SK-N-SH (cell line): Measurements from ENCODE around the gene TMEM117.
A peak's percentile ranks its signal among the peaks of the same experiment; 100 is the strongest.

Experiments
- CTCF ChIP-seq: fragments of 200-600 bp; sonication (generic); IDR thresholded peaks from 2 replicates; pipeline ENCODE4 v1.6.1; 2017; ENCODE audit warnings: antibody characterized with exemption, mild to moderate bottlenecking, moderate library complexity
- EZH2phosphoT487 ChIP-seq: fragments of 200-600 bp; sonication (generic); IDR thresholded peaks from 2 replicates; pipeline ENCODE4 v1.6.1; 2017; ENCODE audit warnings: low read depth, mixed run types, mild to moderate bottlenecking, antibody characterized with exemption, moderate library complexity, borderline replicate concordance
- POLR2AphosphoS5 ChIP-seq: IDR thresholded peaks from 2 replicates; pipeline ENCODE4 v1.6.1; 2012; ENCODE audit warnings: low read depth, low read length
- TAF1 ChIP-seq: IDR thresholded peaks from 2 replicates; pipeline ENCODE4 v1.6.1; 2012; ENCODE audit warnings: low read depth, mild to moderate bottlenecking, low read length, moderate library complexity, borderline replicate concordance
- USF1 ChIP-seq: IDR thresholded peaks from 2 replicates; pipeline ENCODE4 v1.4.0; 2012; ENCODE audit warnings: low read depth, borderline replicate concordance
- ZBTB33 ChIP-seq: IDR thresholded peaks from 2 replicates; pipeline ENCODE4 v1.4.0; 2012; ENCODE audit warnings: low read depth, borderline replicate concordance

- TF ChIP-seq CTCF (peak; percentile 51), ZBTB33 (no peak), EZH2phosphoT487 (no peak), POLR2AphosphoS5 (no peak), USF1 (no peak), TAF1 (no peak)
Observed at GRCh38 chr12:44317651-44318126, 481.8 kb downstream of the TMEM117 start.
